H1 (cell line): Measurements from ENCODE around the gene EME2. TPM values are rescaled to one million over a fixed set of nuclear protein-coding genes. Genes with fewer than 3 reads are reported as not detected.

Experiments used
- CBX5 ChIP-seq: fragments of 300-800, 300-1000 bp; sonication (generic); IDR thresholded peaks from 2 replicates; pipeline ENCODE4 v1.7.1; 2016; ENCODE audit warnings: antibody characterized with exemption, low read length, low read depth
- JUN ChIP-seq: IDR thresholded peaks from 2 replicates; pipeline ENCODE4 v1.6.1; 2011; ENCODE audit warnings: low read depth, mild to moderate bottlenecking, improper control_type of control experiment, low read length
- polyA plus RNA-seq, 7 experiments: library from polyadenylated mRNA; depleted of rRNA in 3 of 7; stranded (reverse) in 5 of 7; unstranded in 2 of 7; fragments of >200 nt in 5 of 7; fragments of 200-250 nt in 2 of 7; gene quantifications; 1 replicate in 5 of 7; 2 replicates in 1 of 7; 4 replicates in 1 of 7; pipeline versions ENCODE4 v1.2.1 to v1.2.3, GENCODE V29; 2011 to 2013; ENCODE audit warnings: missing spikeins in 2 of 7, mixed read lengths in 2 of 7
- total RNA-seq: library from RNA; stranded (reverse); fragmentation: NEBNext Ultra II Directional; extraction: Animal tissue kit (Norgen Biotek cat#: 25700); gene quantifications from 2 replicates; pipeline ENCODE4 v1.2.1, GENCODE V29; 2021
- TF ChIP-seq, protein P1 (sequence below): fragments of 300-600 bp; sonication (generic); IDR thresholded peaks from 2 replicates; pipeline ENCODE4 v1.7.1; 2012; ENCODE audit warnings: low read length, moderate library complexity, mild to moderate bottlenecking, inconsistent platforms; ENCODE audit not compliant: insufficient replicate concordance

Gene EME2
- total and polyA plus RNA-seq, 2 of the 8 experiments (the other 6 are each of a cell fraction or from before 2014, with no cell fraction given) = 13.1 to 19.7 TPM

GRCh38 chr16:1776991-1777374 lies 4.4 kb downstream of the EME2 start (continued):
- TF ChIP-seq, protein P1, sequence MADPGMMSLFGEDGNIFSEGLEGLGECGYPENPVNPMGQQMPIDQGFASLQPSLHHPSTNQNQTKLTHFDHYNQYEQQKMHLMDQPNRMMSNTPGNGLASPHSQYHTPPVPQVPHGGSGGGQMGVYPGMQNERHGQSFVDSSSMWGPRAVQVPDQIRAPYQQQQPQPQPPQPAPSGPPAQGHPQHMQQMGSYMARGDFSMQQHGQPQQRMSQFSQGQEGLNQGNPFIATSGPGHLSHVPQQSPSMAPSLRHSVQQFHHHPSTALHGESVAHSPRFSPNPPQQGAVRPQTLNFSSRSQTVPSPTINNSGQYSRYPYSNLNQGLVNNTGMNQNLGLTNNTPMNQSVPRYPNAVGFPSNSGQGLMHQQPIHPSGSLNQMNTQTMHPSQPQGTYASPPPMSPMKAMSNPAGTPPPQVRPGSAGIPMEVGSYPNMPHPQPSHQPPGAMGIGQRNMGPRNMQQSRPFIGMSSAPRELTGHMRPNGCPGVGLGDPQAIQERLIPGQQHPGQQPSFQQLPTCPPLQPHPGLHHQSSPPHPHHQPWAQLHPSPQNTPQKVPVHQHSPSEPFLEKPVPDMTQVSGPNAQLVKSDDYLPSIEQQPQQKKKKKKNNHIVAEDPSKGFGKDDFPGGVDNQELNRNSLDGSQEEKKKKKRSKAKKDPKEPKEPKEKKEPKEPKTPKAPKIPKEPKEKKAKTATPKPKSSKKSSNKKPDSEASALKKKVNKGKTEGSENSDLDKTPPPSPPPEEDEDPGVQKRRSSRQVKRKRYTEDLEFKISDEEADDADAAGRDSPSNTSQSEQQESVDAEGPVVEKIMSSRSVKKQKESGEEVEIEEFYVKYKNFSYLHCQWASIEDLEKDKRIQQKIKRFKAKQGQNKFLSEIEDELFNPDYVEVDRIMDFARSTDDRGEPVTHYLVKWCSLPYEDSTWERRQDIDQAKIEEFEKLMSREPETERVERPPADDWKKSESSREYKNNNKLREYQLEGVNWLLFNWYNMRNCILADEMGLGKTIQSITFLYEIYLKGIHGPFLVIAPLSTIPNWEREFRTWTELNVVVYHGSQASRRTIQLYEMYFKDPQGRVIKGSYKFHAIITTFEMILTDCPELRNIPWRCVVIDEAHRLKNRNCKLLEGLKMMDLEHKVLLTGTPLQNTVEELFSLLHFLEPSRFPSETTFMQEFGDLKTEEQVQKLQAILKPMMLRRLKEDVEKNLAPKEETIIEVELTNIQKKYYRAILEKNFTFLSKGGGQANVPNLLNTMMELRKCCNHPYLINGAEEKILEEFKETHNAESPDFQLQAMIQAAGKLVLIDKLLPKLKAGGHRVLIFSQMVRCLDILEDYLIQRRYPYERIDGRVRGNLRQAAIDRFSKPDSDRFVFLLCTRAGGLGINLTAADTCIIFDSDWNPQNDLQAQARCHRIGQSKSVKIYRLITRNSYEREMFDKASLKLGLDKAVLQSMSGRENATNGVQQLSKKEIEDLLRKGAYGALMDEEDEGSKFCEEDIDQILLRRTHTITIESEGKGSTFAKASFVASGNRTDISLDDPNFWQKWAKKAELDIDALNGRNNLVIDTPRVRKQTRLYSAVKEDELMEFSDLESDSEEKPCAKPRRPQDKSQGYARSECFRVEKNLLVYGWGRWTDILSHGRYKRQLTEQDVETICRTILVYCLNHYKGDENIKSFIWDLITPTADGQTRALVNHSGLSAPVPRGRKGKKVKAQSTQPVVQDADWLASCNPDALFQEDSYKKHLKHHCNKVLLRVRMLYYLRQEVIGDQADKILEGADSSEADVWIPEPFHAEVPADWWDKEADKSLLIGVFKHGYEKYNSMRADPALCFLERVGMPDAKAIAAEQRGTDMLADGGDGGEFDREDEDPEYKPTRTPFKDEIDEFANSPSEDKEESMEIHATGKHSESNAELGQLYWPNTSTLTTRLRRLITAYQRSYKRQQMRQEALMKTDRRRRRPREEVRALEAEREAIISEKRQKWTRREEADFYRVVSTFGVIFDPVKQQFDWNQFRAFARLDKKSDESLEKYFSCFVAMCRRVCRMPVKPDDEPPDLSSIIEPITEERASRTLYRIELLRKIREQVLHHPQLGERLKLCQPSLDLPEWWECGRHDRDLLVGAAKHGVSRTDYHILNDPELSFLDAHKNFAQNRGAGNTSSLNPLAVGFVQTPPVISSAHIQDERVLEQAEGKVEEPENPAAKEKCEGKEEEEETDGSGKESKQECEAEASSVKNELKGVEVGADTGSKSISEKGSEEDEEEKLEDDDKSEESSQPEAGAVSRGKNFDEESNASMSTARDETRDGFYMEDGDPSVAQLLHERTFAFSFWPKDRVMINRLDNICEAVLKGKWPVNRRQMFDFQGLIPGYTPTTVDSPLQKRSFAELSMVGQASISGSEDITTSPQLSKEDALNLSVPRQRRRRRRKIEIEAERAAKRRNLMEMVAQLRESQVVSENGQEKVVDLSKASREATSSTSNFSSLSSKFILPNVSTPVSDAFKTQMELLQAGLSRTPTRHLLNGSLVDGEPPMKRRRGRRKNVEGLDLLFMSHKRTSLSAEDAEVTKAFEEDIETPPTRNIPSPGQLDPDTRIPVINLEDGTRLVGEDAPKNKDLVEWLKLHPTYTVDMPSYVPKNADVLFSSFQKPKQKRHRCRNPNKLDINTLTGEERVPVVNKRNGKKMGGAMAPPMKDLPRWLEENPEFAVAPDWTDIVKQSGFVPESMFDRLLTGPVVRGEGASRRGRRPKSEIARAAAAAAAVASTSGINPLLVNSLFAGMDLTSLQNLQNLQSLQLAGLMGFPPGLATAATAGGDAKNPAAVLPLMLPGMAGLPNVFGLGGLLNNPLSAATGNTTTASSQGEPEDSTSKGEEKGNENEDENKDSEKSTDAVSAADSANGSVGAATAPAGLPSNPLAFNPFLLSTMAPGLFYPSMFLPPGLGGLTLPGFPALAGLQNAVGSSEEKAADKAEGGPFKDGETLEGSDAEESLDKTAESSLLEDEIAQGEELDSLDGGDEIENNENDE = no peak
- TF ChIP-seq CBX5 = no peak
- TF ChIP-seq JUN = no peak
